NCI-H1417 treated with DMSO at 0.1 percent for 48 hours (cell line): ENCODE measurements around the gene MKI67.
"Not testable (repeated sequence)": the region's sequence is repeated elsewhere in the genome, so short reads cannot be mapped to it uniquely, and the experiment has no call there.

Source experiments
- DNase-seq: peaks from one replicate; lab custom pipeline; 2025; lab: John Stamatoyannopoulos, UW

Gene MKI67

GRCh38 chr10:128125944-128126764, at the start of gene MKI67:
Gene MKI67 (minus strand): TSS chr10:128126423. CDS start chr10:128125667, 756 bp downstream.
- peak; percentile 21 for DNase-seq

- DNase-seq = no peak
These were observed 48.6 kb upstream of the MKI67 start for GRCh38 chr10:128174581-128175559.

DNA sequence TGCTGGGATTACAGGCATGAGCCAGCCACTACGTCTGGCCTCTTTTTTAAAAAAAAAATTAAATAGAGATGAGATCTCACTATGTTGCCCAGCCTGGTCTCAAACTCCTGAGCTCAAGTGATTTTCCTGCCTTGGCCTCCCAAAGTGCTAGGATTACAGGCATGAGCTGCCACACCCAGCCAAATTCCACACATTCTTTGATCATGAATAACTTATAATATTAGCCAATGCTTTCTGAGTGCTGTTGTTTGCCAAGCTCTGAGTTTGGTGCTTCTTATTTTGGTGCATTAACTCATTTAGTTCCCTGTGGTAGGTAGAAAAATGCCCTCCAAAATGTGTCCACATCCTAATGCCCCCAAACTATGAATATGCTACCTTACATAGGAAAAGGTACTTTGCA, 47.2 kb upstream of the MKI67 start:
- no peak for DNase-seq

GRCh38 chr10:128172756-128173155, 46.5 kb upstream of the MKI67 start:
- DNase-seq = no peak

- no peak for DNase-seq
These were observed 43.7 kb upstream of the MKI67 start for GRCh38 chr10:128169811-128170379.

- DNase-seq = no peak
These were observed 41.8 kb upstream of the MKI67 start for GRCh38 chr10:128167926-128168520.

DNA sequence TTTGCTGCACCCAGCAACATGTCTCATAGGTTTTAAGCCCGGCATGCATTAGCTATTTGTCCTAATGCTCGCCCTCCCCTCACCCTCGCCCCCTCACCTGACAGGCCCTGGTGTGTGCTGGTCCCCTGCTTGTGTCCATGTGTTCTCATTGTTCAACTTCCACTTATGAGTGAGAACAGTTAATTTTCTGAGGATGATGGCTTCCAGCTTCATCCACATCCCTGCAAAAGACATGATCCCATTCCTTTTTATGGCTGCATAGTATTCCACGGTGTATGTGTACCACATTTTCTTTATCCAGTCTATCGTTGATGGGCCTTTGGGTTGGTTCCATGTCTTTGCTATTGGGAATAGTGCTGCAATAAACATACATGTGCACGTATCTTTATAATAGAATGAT, 40.9 kb upstream of the MKI67 start:
- DNase-seq = not testable (repeated sequence)

DNA sequence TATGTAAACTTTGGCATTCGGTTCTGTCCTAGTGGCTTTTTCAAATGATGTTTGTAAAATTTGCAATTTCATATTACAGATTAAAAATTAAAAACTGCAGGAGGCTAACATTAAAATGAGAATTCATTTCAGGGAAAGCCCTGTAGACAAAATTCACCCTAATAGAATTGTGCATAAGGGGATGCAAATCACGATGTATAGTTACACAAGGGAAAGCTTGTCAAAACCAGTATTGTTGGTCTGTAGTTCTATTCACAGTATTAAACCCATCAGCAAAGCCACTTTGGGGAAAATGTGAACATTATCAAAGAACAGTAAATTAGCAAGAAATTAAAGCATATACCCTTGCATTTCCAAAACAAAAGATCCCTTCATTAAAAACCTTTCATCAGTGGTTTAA, 39.9 kb upstream of the MKI67 start:
- DNase-seq = no peak

DNA sequence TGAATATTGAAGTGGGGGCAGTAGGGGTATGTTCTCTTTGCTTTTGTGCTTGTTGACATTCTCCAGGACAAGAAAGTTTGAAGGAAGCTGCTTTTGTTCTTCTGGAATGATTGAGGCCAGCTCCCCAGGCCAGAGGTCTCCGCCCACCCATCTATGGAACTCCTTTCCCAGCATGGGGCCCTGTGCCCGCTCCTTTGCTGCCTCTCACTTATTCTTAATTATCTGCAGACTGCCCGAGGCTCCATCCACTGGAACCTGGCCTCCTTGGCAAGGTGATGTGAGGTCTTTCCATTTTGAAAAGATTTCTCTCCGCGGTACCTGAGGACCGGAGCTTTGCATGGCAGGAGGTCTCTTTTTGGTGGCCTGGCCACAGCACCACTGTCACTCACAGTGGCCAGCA, 39.3 kb upstream of the MKI67 start:
- DNase-seq = no peak

DNA sequence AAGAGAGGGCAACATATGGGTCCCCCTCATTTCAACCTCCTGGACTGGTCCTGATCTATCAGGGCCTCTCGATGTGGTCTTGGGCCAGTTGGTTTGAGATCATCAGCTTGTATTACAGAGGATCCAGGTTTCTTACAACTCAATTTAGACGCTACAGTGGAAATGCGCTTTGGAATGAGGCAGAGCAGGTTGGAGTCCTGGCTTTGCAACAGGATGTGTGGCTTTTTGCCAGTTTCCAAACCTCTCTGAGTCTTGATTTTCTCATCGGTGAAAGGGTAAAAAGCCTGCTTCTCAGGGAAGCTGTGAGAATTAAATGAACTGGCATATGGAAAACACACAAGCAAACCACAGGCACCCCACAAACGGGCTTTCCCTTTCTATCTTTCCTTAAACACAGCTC, 37.5 kb upstream of the MKI67 start:
- no peak for DNase-seq

DNA sequence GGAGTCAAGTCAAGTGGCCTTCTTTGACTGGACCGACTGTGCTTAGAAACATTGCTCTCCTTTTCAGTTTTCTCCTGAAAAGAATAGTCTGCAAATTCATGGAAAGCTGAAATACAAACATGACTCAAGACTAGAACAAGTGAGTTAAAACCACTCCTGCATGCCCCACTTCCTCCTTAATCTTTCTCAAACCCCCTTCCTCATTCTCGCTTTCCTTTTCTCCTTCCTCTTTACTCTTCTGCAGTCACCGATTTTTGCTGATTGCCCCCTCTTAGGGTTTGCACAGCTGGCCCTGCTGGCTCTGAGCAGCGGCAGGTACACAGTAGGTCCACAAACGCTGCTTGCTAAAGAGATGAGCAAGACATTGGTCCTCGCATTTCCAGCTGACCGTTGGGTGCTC, 34.8 kb upstream of the MKI67 start:
- no peak for DNase-seq

DNA sequence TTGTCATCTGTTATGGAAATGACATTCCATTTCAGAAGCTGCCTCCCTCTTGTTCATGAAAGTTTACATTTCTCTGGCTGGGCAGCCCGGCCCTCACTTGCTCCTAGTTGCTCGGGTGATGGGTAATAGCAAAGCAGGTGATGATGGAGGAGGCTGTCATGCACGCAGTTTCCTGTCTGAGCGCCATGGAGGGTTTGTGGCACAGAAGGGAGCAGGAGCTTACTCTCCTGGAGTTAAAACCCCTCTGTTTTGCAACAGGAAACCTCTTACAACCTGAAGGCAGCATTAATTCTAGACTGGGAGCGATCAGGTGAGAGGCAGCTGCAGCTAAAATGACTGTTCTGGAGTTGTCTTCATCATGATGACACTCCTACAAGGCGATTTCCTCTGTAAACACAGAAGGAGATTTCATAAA, 34.1 kb upstream of the MKI67 start:
- DNase-seq = no peak

DNA sequence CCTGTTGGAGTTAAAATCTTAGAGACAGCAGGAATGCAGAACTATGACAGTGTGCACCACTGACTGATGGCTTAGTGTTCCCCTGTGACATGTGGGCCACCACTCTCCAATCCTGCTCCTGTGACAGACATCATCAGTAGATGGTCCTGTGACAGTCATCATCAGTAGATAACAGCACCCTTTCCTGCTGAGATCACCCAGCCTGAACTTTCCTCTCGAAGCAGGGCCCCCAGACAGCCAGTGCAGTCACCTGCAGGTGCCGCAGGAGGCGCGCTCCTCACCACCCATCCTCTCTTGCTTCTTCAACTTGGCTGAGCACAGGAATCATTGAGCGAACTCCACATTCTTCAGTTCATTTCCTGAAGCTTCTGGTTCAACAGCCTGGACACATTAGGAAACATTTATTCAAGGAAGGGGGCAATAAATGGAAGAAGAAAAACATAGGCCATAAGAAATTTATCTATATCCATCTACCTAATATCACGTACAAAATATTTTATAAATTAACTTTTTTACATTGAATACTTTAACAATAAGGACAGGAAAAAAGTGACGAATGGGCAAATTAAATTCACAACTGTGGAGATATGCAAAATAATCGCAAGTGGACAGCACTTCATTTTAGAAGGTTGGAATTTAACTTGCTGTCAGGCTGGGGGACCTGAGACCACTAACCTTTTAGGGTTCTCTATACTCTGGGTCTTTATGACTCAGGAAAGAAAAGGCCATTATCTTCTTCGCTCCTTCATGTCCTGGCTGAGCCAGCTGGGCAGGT, 32.0 kb upstream of the MKI67 start:
- DNase-seq = no peak

DNA sequence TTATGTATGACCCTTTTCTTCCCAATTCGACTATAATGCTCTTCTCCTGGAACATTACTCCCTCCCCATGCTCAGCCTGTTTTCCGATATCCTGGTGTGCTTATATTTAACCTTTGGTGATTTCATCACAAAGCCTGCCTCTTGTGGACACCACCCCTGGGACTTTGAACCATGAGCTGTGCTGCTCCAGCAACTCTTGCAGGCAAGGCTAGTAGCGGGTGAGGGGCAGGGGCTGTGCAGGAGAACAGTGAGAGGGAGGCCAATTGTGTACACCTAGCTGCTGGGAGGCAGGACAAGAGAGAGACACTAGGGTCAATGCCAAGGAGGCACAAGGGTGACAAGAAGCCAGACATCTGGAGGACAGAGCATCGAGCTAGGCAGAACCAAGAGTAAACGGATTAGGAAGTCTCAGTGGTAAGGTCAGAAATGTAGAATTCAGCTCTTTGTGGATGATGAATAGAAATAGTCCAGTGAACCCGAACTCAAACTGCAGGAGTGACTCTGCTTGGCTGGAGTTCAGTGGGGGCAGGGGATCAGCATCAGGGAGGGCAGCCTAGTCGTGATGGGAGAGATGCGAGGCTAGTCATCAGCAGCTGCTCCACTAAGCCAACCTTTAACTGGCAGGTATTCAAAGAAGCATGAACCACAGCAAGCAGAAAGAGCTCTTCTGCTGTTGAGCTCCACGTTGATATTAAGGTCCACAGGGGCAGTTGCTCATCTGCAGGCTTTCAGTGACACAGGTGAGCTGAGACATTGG, 31.0 kb upstream of the MKI67 start:
- DNase-seq = no peak

- DNase-seq = no peak
These were observed 26.7 kb upstream of the MKI67 start for GRCh38 chr10:128152741-128153580.

- no peak for DNase-seq
These were observed 24.8 kb upstream of the MKI67 start for GRCh38 chr10:128151031-128151430.

DNA sequence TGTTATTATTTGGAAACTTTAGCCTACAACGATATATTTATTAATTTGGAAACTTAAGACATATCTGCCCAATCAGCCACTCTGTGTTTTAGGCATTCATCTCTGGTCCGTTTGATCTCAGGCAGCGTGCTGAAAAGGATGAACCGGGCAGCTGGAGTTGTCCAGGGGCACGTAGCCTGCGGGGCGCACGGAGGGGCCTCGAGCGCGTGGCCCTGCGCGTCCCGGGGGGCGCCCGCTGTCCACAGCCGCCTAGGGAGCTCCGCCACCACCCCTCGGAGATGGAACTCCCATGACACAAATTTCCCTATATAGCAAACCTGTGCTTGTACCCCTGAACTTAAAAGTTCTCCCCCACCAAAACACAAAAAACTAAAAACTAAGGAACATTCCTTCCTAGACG, 24.3 kb upstream of the MKI67 start:
- no peak for DNase-seq

DNA sequence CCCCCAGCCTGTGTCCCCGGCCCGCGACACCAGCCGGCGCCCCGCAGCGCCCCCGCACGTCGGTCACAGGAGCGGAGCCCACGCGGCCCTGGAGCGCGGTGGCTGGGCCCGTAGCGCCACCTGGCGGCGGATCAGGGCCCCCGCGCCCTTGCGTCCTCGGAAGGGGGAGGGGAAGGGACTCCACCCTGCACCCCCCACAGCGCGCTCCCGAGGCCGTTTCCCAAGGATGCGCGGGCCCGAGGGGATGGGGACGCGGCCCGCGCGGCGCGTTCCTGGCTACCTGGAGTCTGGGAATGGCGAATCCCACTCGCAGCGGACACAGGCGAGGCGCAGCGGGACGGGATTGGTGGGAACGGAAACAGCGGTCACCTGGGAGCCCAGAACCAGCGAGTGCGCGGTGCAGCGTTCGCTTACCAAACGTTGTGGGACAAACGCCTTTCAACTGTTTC, 23.8 kb upstream of the MKI67 start:
- DNase-seq = no peak

DNA sequence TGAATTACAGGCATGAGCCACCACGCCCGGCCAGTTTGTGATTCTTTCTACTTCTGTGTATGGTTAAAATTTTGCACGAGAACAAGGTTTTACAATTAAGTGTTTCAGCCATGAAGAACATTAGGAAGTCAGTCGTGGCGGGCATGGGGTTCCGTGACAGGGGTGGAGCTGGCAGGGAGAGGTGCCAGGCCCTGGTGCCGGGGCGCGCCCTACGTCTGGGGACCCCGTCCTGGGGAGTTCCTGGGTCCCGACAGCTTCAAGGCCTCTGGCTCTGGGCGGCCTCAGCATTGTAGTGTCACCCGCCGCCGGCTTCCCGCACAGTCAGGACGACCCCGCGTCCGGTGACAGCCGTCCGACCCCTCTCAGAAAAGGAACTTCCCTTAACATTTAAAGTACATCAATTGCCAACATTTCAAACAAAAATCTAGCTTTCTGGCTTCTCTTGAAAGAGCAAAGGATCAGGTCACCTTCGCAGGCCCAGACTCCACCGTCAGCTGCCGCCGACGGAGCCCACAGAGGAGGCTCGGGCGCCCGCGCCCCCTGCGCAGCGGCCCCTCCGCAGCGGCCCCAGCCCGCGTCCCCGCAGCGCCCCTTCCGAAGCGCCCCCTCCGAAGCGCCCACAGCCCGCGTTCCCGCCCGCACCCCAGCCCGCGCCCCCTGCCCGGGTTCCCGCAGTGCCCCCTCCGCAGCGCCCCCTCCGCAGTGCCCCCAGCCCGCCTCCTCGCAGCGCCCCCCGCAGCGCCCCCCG, 23.2 kb upstream of the MKI67 start:
- no peak for DNase-seq
